ENCODE data around the gene WIPF1. TPM values are rescaled to one million over a fixed set of nuclear protein-coding genes. Genes with fewer than 3 reads are reported as not detected.

The WIPF1 gene
- polyA plus RNA-seq, 1 of the 3 experiments (the other 2 are of a cell fraction), result 56.7 TPM

GRCh38 chr2:174575124-174575776 lies 22.4 kb downstream of the WIPF1 start:
- no peaks in the 10 kb centered on the region; a peak in 2 of 4 replicates for H3K4me1 ChIP-seq (ENCODE audit: control insufficient read depth in 1 of 2, insufficient read depth in 2 of 2, low read depth in 1 of 2, low read length in 1 of 2)
- H2AFZ ChIP-seq (ENCODE audit: low read depth), result no peak overlapping the region
- POLR2A ChIA-PET, result no interaction called here

More at GRCh38 chr2:174575124-174575776, 22.4 kb downstream of the WIPF1 start:
- Histone ChIP-seq H3K27me3 (ENCODE audit: insufficient read depth) (no peaks in the 10 kb centered on the region), H4K20me1 (ENCODE audit: insufficient read depth) (no peaks in the 10 kb centered on the region), H3K9me3 (no peaks in the 10 kb centered on the region), H3K4me3 (ENCODE audit: low read depth in 2 of 2, low read length in 1 of 2) (no peak overlapping the region), H3K36me3 (replicated peaks in 1 of 2; ENCODE audit: control insufficient read depth in 1 of 2, insufficient read depth in 2 of 2, low read length in 1 of 2) (peaks cover 58 to 59% of the 10 kb centered on the region in 2 experiments), H3K27ac (ENCODE audit: low read depth in 2 of 2, low read length in 1 of 2) (no peak overlapping the region), H3K9ac (no peak overlapping the region), H3F3A (replicated peaks; ENCODE audit: insufficient read depth) (peaks cover 15% of the 10 kb centered on the region), H3K4me2 (no peak overlapping the region), H3K79me2 (ENCODE audit: insufficient read depth) (no peaks in the 10 kb centered on the region), H3K9me2 (no peaks in the 10 kb centered on the region)
- CTCF ChIA-PET, result interaction anchor here (0.6 to 13.3 kb wide), 6 partner anchors 23 to 113 kb away, joined by 3 to 180 read pairs (median 4); partner anchors contain the start of gene WIPF1
- WGBS (ENCODE audit: low lambda C conversion rate), result 92% methylated on average over 16 of the region's 16 CpGs
- DNase-seq, result no peak
- TF ChIP-seq RCOR1 (IDR thresholded peaks at IDR 0.05; ENCODE audit: low read length) (no peak), PBX3 (IDR thresholded peaks at IDR 0.05) (no peak), YY1 (IDR thresholded peaks at IDR 0.05; ENCODE audit: low read depth) (no peak), ZBTB33 (IDR thresholded peaks at IDR 0.05; ENCODE audit: borderline replicate concordance, low read depth) (no peak), TAF1 (IDR thresholded peaks at IDR 0.05; ENCODE audit: borderline replicate concordance, low read depth, low read length) (no peak), NFIC (IDR thresholded peaks at IDR 0.05; ENCODE audit: borderline replicate concordance) (no peak), TEAD4 (IDR thresholded peaks at IDR 0.05; ENCODE audit: borderline replicate concordance, insufficient read depth) (no peak), JUND (IDR thresholded peaks at IDR 0.05) (no peak), REST (IDR thresholded peaks at IDR 0.05; ENCODE audit: low read depth, low read length) (no peak), USF1 (IDR thresholded peaks at IDR 0.05; ENCODE audit: borderline replicate concordance, low read depth) (no peak), GABPA (IDR thresholded peaks at IDR 0.05; ENCODE audit: low read depth) (no peak), CHD2 (IDR thresholded peaks at IDR 0.05; ENCODE audit: low read length, partially characterized antibody) (no peak), ELF1 (IDR thresholded peaks at IDR 0.05) (no peak), MEF2A (IDR thresholded peaks at IDR 0.05; ENCODE audit: borderline replicate concordance, low read depth) (no peak), SMC3 (IDR thresholded peaks at IDR 0.05; ENCODE audit: low read depth, low read length) (no peak), EZH2phosphoT487 (IDR thresholded peaks at IDR 0.05; ENCODE audit: borderline replicate concordance, low read depth) (no peak)
